HEK293 (cell line): ENCODE measurements around the gene MATCAP1.

ENCODE experiments used
- KLF1 ChIP-seq: fragments of 450-650 bp; formaldehyde crosslinking; IDR thresholded peaks from 2 replicates; pipeline ENCODE4 v1.5.1; 2016; ENCODE audit warnings: missing biosample characterization, missing genetic modification characterization
- KLF7 ChIP-seq: fragments of 450-650 bp; formaldehyde crosslinking; IDR thresholded peaks from 2 replicates; pipeline ENCODE4 v1.5.1; 2016; ENCODE audit warnings: missing biosample characterization, missing genetic modification characterization, borderline replicate concordance
- OSR2 ChIP-seq: fragments of 450-650 bp; formaldehyde crosslinking; IDR thresholded peaks from 2 replicates; pipeline ENCODE4 v1.5.1; 2016; ENCODE audit warnings: missing biosample characterization, missing genetic modification characterization
- PRDM4 ChIP-seq: fragments of 450-650 bp; formaldehyde crosslinking; IDR thresholded peaks from 2 replicates; pipeline ENCODE4 v1.5.1; 2017; ENCODE audit warnings: missing biosample characterization, missing genetic modification characterization
- SP3 ChIP-seq: fragments of 450-650 bp; formaldehyde crosslinking; IDR thresholded peaks from 2 replicates; pipeline ENCODE4 v1.5.1; 2016; ENCODE audit warnings: missing biosample characterization, missing genetic modification characterization
- ZBTB20 ChIP-seq: fragments of 450-650 bp; formaldehyde crosslinking; IDR thresholded peaks from 2 replicates; pipeline ENCODE4 v1.5.1; 2016; ENCODE audit warnings: missing biosample characterization, missing genetic modification characterization
- ZBTB44 ChIP-seq: fragments of 450-650 bp; IDR thresholded peaks from 2 replicates; pipeline ENCODE4 v1.5.1; 2018; ENCODE audit warnings: missing biosample characterization, mild to moderate bottlenecking, missing genetic modification characterization
- ZEB2 ChIP-seq: fragments of 450-650 bp; formaldehyde crosslinking; IDR thresholded peaks from 2 replicates; pipeline ENCODE4 v1.5.1; 2016; ENCODE audit warnings: missing biosample characterization, missing genetic modification characterization
- ZFP41 ChIP-seq: fragments of 450-650 bp; formaldehyde crosslinking; IDR thresholded peaks from 2 replicates; pipeline ENCODE4 v1.5.1; 2016; ENCODE audit warnings: missing biosample characterization, missing genetic modification characterization, borderline replicate concordance
- ZNF324 ChIP-seq: fragments of 450-650 bp; formaldehyde crosslinking; IDR thresholded peaks from 2 replicates; pipeline ENCODE4 v1.5.1; 2016; ENCODE audit warnings: missing biosample characterization, missing genetic modification characterization
- ZNF350 ChIP-seq: fragments of 450-650 bp; formaldehyde crosslinking; IDR thresholded peaks from 2 replicates; pipeline ENCODE4 v1.5.0; 2017; ENCODE audit warnings: missing biosample characterization, mild to moderate bottlenecking, missing genetic modification characterization
- ZNF391 ChIP-seq: fragments of 450-650 bp; formaldehyde crosslinking; IDR thresholded peaks from 2 replicates; pipeline ENCODE4 v1.5.1; 2016; ENCODE audit warnings: low read depth, missing biosample characterization, missing genetic modification characterization, borderline replicate concordance
- ZNF544 ChIP-seq: fragments of 450-650 bp; formaldehyde crosslinking; IDR thresholded peaks from 2 replicates; pipeline ENCODE4 v1.5.0; 2017; ENCODE audit warnings: missing biosample characterization, missing genetic modification characterization
- ZNF654 ChIP-seq: fragments of 450-650 bp; formaldehyde crosslinking; IDR thresholded peaks from 2 replicates; pipeline ENCODE4 v1.5.1; 2016; ENCODE audit warnings: low read depth, missing biosample characterization, missing genetic modification characterization
- ZNF670 ChIP-seq: fragments of 450-650 bp; formaldehyde crosslinking; IDR thresholded peaks from 2 replicates; pipeline ENCODE4 v1.5.1; 2016; ENCODE audit warnings: missing biosample characterization, missing genetic modification characterization, low read depth
- ZNF76 ChIP-seq: fragments of 450-650 bp; formaldehyde crosslinking; IDR thresholded peaks from 2 replicates; pipeline ENCODE4; 2016; ENCODE audit warnings: low read depth, missing biosample characterization, missing genetic modification characterization, borderline replicate concordance
- ZNF843 ChIP-seq: fragments of 450-650 bp; formaldehyde crosslinking; IDR thresholded peaks from 2 replicates; pipeline ENCODE4 v1.5.1; 2016; ENCODE audit warnings: missing biosample characterization, missing genetic modification characterization
- ZSCAN18 ChIP-seq: fragments of 450-650 bp; formaldehyde crosslinking; IDR thresholded peaks from 2 replicates; pipeline ENCODE4 v1.5.1; 2016; ENCODE audit warnings: missing biosample characterization, missing genetic modification characterization
- TF ChIP-seq, protein P1 (sequence below): fragments of 450-650 bp; formaldehyde crosslinking; IDR thresholded peaks from 2 replicates; pipeline ENCODE4 v1.5.1; 2016; ENCODE audit warnings: missing biosample characterization, missing genetic modification characterization
- TF ChIP-seq, protein P2 (sequence below): fragments of 450-650 bp; formaldehyde crosslinking; optimal IDR thresholded peaks from 2 replicates; pipeline ENCODE3; 2016; ENCODE audit warnings: missing biosample characterization, mild to moderate bottlenecking, missing genetic modification characterization
- TF ChIP-seq, protein P3 (sequence below): fragments of 450-650 bp; formaldehyde crosslinking; IDR thresholded peaks from 2 replicates; pipeline ENCODE4 v1.5.1; 2016; ENCODE audit warnings: missing biosample characterization, missing genetic modification characterization
- TF ChIP-seq, protein P4 (sequence below): fragments of 450-650 bp; formaldehyde crosslinking; IDR thresholded peaks from 2 replicates; pipeline ENCODE4 v1.5.1; 2016; ENCODE audit warnings: missing biosample characterization, missing genetic modification characterization
- TF ChIP-seq, protein P5 (sequence below): fragments of 450-650 bp; formaldehyde crosslinking; IDR thresholded peaks from 2 replicates; pipeline ENCODE4 v1.5.1; 2016; ENCODE audit warnings: missing biosample characterization, missing genetic modification characterization

MATCAP1 gene

DNA sequence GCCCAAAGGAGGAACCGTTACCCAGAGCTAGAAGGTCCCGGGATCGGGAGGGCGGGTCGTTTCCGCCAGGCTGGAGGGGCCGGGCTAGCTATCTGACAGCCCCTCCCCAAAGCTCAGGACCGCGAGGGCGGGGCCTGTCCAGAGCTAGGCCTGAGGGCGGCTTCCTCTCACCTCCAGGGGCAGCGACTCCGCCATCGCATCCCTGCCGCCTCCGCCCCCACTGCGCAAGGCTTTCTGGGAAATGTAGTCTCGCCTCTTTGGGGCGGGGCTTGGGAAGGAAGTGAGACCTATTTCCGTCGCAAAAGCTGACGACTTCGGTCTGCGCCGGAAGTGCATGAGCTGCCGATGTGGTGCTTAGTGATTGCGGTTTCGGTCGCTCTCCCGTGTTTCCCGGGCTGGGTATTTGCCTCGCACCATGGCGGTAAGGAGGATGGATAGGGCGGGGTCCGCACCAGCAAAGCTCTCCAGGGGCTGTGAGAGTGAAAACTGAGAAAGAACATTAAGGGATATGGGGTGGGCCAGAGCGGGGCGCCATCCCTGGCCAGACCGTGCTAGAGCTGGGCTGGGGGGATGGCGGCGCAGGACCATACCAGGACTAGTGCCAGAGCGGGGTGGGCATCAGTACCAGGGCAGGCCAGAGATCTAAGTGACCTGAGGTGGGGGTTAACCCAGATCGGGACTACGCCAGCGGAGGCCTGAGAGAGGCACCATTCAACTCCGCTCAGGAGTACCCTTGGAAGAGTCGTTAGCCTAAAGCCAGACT is 43.2 kb upstream of the MATCAP1 start, which contains the start of gene TMEM208 (continued):
- TF ChIP-seq, protein P1, sequence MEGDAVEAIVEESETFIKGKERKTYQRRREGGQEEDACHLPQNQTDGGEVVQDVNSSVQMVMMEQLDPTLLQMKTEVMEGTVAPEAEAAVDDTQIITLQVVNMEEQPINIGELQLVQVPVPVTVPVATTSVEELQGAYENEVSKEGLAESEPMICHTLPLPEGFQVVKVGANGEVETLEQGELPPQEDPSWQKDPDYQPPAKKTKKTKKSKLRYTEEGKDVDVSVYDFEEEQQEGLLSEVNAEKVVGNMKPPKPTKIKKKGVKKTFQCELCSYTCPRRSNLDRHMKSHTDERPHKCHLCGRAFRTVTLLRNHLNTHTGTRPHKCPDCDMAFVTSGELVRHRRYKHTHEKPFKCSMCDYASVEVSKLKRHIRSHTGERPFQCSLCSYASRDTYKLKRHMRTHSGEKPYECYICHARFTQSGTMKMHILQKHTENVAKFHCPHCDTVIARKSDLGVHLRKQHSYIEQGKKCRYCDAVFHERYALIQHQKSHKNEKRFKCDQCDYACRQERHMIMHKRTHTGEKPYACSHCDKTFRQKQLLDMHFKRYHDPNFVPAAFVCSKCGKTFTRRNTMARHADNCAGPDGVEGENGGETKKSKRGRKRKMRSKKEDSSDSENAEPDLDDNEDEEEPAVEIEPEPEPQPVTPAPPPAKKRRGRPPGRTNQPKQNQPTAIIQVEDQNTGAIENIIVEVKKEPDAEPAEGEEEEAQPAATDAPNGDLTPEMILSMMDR (tag by site-specific recombination) = peak; percentile 83
- TF ChIP-seq, protein P2, sequence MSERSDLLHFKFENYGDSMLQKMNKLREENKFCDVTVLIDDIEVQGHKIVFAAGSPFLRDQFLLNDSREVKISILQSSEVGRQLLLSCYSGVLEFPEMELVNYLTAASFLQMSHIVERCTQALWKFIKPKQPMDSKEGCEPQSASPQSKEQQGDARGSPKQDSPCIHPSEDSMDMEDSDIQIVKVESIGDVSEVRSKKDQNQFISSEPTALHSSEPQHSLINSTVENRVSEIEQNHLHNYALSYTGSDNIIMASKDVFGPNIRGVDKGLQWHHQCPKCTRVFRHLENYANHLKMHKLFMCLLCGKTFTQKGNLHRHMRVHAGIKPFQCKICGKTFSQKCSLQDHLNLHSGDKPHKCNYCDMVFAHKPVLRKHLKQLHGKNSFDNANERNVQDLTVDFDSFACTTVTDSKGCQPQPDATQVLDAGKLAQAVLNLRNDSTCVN (tag by site-specific recombination) = peak; percentile 11
- TF ChIP-seq, protein P3, sequence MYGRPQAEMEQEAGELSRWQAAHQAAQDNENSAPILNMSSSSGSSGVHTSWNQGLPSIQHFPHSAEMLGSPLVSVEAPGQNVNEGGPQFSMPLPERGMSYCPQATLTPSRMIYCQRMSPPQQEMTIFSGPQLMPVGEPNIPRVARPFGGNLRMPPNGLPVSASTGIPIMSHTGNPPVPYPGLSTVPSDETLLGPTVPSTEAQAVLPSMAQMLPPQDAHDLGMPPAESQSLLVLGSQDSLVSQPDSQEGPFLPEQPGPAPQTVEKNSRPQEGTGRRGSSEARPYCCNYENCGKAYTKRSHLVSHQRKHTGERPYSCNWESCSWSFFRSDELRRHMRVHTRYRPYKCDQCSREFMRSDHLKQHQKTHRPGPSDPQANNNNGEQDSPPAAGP (tag by site-specific recombination) = peak; percentile 59; the same call in 1 of the 2 replicates
- TF ChIP-seq KLF7 (tag by site-specific recombination) = 0 out of 2 replicates have a peak, but pooled peaks have one; percentile 13
- 0 out of 2 replicates have a peak, but pooled peaks have one; percentile 28 for TF ChIP-seq ZNF843 (tag by site-specific recombination)
- TF ChIP-seq OSR2 (tag by site-specific recombination) = no peak
- no peak for TF ChIP-seq ZNF654 (tag by site-specific recombination)
- TF ChIP-seq ZBTB20 (tag by site-specific recombination) = peak; percentile 40; the same call in 1 of the 2 replicates
- peak; percentile 60 for TF ChIP-seq ZEB2 (tag by site-specific recombination)
- TF ChIP-seq, protein P4, sequence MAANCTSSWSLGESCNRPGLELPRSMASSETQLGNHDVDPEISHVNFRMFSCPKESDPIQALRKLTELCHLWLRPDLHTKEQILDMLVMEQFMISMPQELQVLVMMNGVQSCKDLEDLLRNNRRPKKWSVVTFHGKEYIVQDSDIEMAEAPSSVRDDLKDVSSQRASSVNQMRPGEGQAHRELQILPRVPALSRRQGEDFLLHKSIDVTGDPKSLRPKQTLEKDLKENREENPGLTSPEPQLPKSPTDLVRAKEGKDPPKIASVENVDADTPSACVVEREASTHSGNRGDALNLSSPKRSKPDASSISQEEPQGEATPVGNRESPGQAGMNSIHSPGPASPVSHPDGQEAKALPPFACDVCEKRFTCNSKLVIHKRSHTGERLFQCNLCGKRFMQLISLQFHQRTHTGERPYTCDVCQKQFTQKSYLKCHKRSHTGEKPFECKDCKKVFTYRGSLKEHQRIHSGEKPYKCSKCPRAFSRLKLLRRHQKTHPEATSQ (tag by site-specific recombination) = 0 out of 2 replicates have a peak, but pooled peaks have one; percentile 9
- TF ChIP-seq ZFP41 (tag by site-specific recombination) = no peak
- TF ChIP-seq, protein P5, sequence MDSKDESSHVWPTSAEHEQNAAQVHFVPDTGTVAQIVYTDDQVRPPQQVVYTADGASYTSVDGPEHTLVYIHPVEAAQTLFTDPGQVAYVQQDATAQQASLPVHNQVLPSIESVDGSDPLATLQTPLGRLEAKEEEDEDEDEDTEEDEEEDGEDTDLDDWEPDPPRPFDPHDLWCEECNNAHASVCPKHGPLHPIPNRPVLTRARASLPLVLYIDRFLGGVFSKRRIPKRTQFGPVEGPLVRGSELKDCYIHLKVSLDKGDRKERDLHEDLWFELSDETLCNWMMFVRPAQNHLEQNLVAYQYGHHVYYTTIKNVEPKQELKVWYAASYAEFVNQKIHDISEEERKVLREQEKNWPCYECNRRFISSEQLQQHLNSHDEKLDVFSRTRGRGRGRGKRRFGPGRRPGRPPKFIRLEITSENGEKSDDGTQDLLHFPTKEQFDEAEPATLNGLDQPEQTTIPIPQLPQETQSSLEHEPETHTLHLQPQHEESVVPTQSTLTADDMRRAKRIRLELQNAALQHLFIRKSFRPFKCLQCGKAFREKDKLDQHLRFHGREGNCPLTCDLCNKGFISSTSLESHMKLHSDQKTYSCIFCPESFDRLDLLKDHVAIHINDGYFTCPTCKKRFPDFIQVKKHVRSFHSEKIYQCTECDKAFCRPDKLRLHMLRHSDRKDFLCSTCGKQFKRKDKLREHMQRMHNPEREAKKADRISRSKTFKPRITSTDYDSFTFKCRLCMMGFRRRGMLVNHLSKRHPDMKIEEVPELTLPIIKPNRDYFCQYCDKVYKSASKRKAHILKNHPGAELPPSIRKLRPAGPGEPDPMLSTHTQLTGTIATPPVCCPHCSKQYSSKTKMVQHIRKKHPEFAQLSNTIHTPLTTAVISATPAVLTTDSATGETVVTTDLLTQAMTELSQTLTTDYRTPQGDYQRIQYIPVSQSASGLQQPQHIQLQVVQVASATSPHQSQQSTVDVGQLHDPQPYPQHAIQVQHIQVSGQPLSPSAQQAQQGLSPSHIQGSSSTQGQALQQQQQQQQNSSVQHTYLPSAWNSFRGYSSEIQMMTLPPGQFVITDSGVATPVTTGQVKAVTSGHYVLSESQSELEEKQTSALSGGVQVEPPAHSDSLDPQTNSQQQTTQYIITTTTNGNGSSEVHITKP (tag by site-specific recombination) = peak; percentile 40
- TF ChIP-seq ZNF544 (tag by site-specific recombination) = no peak
- no peak for TF ChIP-seq ZNF670 (tag by site-specific recombination)
- peak; percentile 99 for TF ChIP-seq SP3 (tag by site-specific recombination)
- TF ChIP-seq KLF1 (tag by site-specific recombination) = peak; percentile 83
- 0 out of 2 replicates have a peak, but pooled peaks have one; percentile 38 for TF ChIP-seq ZSCAN18 (tag by site-specific recombination)
- TF ChIP-seq ZBTB44 (tag by site-specific recombination) = peak; percentile 100
- TF ChIP-seq PRDM4 = no peak; the same call in 1 of the 2 replicates
- TF ChIP-seq ZNF324 (tag by site-specific recombination) = 0 out of 2 replicates have a peak, but pooled peaks have one; percentile 44
- peak; percentile 97 for TF ChIP-seq ZNF76
- TF ChIP-seq ZNF391 (tag by site-specific recombination) = no peak
- no peak for TF ChIP-seq ZNF350 (tag by site-specific recombination)
